Immature natural killer cell (primary cell): ENCODE results near the gene SPAG6. TPM values are rescaled to one million over a fixed set of nuclear protein-coding genes. Genes with fewer than 3 reads are reported as not detected.
A peak's percentile ranks its signal among the peaks of the same experiment; 100 is the strongest.
"Not testable (repeated sequence)": the region's sequence is repeated elsewhere in the genome, so short reads cannot be mapped to it uniquely, and the experiment has no call there.

ENCODE experiments used
- DNase-seq, 3 donors: peaks; one replicate each; pipeline ENCODE4 v3.0.0; 2022; ENCODE audit warnings: mixed read lengths in 1 of 3
- H3K27ac Mint-ChIP-seq, 6 donors: one replicate each; pipeline ENCODE4 v1.8.0; 2020; ENCODE audit warnings: mixed read lengths in 6 of 6, mild to moderate bottlenecking in 5 of 6, inconsistent platforms in 4 of 6, moderate library complexity in 3 of 6
- H3K27me3 Mint-ChIP-seq, 3 donors: one replicate each; pipeline ENCODE4 v1.8.0; 2020 to 2021; ENCODE audit warnings: low read depth in 3 of 3, mild to moderate bottlenecking in 3 of 3, mixed read lengths in 3 of 3, moderate library complexity in 3 of 3, inconsistent platforms in 1 of 3
- H3K36me3 Mint-ChIP-seq, 3 donors: one replicate each; pipeline ENCODE4 v1.8.0; 2020; ENCODE audit warnings: mixed read lengths in 3 of 3, inconsistent platforms in 2 of 3, mild to moderate bottlenecking in 2 of 3
- H3K4me1 Mint-ChIP-seq, 2 donors: one replicate each; pipeline ENCODE4 v1.8.0; 2020; ENCODE audit warnings: inconsistent platforms in 2 of 2, mild to moderate bottlenecking in 2 of 2, mixed read lengths in 2 of 2, moderate library complexity in 1 of 2
- H3K4me3 Mint-ChIP-seq, 5 donors: one replicate each; pipeline ENCODE4 v1.8.0; 2020; ENCODE audit warnings: mild to moderate bottlenecking in 5 of 5, mixed read lengths in 5 of 5, inconsistent platforms in 3 of 5, moderate library complexity in 3 of 5
- H3K9me3 Mint-ChIP-seq, 6 donors: one replicate each; pipeline ENCODE4 v1.8.0; 2020; ENCODE audit warnings: mild to moderate bottlenecking in 6 of 6, mixed read lengths in 6 of 6, inconsistent platforms in 4 of 6, moderate library complexity in 3 of 6
- polyA plus RNA-seq, 3 donors: library from polyadenylated mRNA; unstranded; fragments of 300-500 nt; fragmentation: Illumina TruSeq; gene quantifications; one replicate each; pipeline ENCODE4 v1.2.3, GENCODE V29; 2021

SPAG6 gene
- not detected for polyA plus RNA-seq

DNA sequence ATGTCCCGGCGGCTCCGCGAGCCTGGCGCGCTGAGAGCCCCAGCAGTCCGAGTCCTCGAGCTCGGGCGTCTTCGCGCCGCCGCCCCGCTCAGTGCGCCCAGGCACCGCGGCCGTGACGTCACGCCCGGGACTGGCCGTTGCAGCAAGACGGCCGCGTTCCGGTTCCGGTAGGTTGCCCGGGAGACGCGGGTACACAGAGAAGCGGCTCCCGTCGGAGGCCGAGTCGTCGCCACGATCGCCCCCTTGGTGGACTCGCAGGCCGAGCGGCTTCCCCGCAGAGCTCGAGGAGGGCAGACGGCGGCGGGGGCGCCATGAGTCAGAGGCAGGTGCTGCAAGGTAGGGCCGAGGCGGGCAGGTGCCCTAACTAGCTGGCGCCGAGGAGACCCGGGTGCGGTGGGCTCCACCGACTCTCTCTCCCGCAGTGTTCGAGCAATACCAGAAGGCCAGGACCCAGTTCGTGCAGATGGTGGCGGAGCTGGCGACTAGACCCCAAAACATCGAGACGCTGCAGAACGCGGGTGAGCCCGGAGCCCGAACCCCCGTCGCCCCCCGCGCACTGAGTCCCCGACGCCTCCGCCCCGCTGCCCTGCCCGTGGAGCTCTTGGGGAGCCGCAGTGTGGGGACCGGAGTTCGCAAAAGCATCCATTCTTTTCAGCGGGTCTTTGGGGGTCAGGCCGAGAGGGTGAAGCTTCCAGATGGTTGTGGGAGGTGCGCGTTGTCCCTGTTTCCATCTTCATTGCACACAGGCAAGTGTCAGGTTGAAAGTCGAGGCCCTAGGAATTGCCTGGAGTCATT is at the start of gene SPAG6:
Gene SPAG6 (plus strand): TSS at position 196 of the 795 bp plus-strand sequence. CDS start 116 bp downstream, at position 312.
- Mint-ChIP-seq H3K4me1 (peaks cover 13 to 25% of the 10 kb centered on the region in 2 donors), H3K4me3 (peak within 1 kb of the TSS; percentile 47 to 71 (median 54)), H3K27me3 (peaks cover 40 to 60% (median 54%) of the 10 kb centered on the region in 3 donors), H3K27ac (peak within 1 kb of the TSS in 3 of 6 donors; percentile 56 to 77 (median 67)), H3K36me3 (peaks cover 0 to 5% (median 0%) of the 10 kb centered on the region in 3 donors), H3K9me3 (peaks cover 0 to 14% (median 2%) of the 10 kb centered on the region in 6 donors)
- peak; percentile 66 to 71 (median 70) for DNase-seq

DNA sequence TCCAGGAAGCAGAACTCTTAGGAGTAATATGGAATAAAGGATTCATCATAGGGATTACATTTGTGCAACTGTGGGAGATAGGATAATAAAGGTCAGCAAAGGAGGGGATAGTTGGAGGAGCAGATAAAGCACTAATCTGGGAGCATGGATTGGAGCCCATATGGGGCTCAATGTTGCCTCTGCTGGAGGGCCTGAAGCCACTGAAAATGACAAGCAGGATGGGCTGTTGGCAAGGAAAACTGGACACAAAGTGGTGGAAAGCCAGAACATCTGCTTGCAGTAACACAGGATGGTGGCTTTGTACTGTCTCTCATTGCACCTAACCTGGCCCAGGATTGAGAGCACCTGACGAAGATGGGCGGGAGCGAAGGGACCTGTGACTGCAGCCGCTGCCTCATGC is 44.1 kb upstream of the SPAG6 start:
- no peak overlapping the region for H3K4me3 Mint-ChIP-seq

DNA sequence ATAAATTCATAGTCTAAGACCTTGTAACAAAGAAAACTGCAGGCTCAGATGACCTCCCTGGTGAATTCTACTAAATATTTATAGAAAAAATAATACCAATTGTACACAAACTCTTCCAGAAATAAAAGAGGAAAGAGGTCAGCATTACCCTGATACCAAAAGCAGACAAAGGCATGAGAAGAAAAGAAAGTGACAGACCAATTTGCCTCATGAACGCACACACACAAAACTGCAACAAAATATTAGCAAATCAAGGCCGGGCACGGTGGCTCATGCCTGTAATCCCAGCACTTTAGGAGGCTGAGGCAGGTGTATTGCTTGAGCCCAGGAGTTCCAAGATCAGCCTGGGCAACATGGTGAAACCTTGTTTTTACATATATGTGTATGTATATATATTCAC is 41.8 kb upstream of the SPAG6 start:
- H3K4me3 Mint-ChIP-seq: no peak overlapping the region
- no peak for DNase-seq
- H3K9me3 Mint-ChIP-seq: peaks cover 0 to 2% (median 0%) of the 10 kb centered on the region in 6 donors
- no peaks in the 10 kb centered on the region for H3K4me1 Mint-ChIP-seq
- H3K36me3 Mint-ChIP-seq: no peaks in the 10 kb centered on the region
- H3K27me3 Mint-ChIP-seq: peaks cover 5 to 11% (median 5%) of the 10 kb centered on the region in 3 donors
- no peak overlapping the region for H3K27ac Mint-ChIP-seq

More for the DNA sequence above, 44.1 kb upstream of the SPAG6 start:
- H3K36me3 Mint-ChIP-seq: no peaks in the 10 kb centered on the region
- H3K4me1 Mint-ChIP-seq: no peaks in the 10 kb centered on the region
- peaks cover 5 to 11% (median 11%) of the 10 kb centered on the region in 3 donors for H3K27me3 Mint-ChIP-seq
- no peak for DNase-seq
- H3K27ac Mint-ChIP-seq: no peak overlapping the region
- peaks cover 0 to 2% (median 0%) of the 10 kb centered on the region in 6 donors for H3K9me3 Mint-ChIP-seq

DNA sequence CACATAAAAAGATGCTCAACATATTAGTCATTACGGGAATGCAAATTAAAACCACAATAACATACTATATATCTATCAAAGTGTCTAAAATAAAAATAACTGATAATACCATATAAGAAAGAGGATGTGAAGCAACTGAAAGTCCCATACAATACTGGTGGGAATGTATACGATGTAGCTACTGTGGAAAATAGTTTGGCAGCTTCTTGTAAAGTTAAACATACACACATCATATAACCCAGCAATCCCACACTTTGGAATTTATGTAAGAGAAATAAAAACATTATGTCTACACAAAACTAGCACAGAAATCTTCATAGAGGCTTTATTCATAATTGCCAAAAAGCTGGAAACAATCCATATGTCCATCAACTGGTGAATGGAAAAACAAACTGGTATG is 39.6 kb upstream of the SPAG6 start:
- no peaks in the 10 kb centered on the region for H3K4me1 Mint-ChIP-seq
- H3K4me3 Mint-ChIP-seq: no peak overlapping the region
- no peak overlapping the region for H3K27ac Mint-ChIP-seq
- no peak for DNase-seq
- peaks cover 5 to 10% (median 5%) of the 10 kb centered on the region in 3 donors for H3K27me3 Mint-ChIP-seq
- peaks cover 0 to 2% (median 0%) of the 10 kb centered on the region in 6 donors for H3K9me3 Mint-ChIP-seq
- H3K36me3 Mint-ChIP-seq: no peaks in the 10 kb centered on the region

DNA sequence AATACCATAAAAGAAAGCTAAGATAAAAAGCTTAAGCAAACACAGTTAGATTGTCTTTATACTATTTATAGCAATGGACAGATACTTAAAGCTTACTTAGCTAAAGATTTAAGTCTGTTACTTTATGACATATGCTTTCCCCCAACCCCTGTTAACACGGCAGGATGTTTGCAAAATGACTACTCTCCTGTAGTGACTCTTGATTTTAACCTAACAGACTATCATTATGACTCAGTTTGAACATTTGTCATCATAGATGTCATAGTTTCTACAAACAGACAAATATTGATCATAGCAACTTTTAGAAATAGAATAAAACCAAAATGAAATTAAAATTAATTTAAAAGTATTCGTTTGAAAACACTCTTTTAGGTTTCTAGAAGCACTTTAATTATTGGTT is 36.9 kb upstream of the SPAG6 start:
- Mint-ChIP-seq H3K27ac (no peak overlapping the region), H3K4me1 (no peaks in the 10 kb centered on the region), H3K36me3 (no peaks in the 10 kb centered on the region), H3K4me3 (no peak overlapping the region), H3K27me3 (peaks cover 5 to 9% (median 5%) of the 10 kb centered on the region in 3 donors), H3K9me3 (peaks cover 0 to 2% (median 0%) of the 10 kb centered on the region in 6 donors)
- DNase-seq: no peak

DNA sequence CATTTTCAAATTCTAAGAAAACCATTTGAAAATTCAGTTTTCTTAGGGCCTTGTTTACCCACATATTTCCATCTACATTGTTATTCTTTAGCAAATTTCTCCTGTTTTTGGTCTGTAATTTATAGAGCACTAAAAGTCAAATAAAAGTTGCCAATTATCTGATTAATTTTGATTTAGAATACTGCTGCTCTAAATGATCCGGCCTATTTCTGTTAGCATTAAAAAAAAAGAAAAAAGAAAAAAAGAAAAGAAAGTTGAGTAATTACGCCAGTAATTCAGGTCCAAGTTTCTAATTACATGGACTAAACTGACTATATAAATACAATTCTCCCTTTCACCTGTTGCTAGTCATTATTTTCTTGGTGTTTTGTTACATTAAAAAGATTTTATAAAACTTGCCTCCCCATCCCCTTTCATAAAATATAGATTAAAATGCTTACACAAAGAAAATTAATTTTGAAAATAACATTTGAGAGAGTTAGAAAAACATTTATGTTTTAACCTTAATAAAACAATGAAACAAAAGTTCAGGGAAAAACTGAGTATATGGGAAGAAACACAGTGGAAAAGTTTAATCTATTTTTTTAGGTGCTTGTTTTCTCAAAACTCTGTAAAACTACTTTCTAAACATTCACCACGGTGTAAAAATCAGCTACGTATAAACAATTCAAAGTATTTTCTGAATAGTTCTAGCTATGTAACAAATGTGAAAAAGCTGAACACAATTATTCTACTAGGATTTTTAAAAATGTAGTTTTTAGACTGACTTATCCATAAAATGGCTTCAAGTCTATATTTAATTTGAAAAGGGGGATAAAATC is 35.9 kb upstream of the SPAG6 start:
- no peak overlapping the region for H3K4me3 Mint-ChIP-seq
- no peak overlapping the region for H3K27ac Mint-ChIP-seq
- H3K9me3 Mint-ChIP-seq: no peaks in the 10 kb centered on the region
- no peak for DNase-seq
- no peaks in the 10 kb centered on the region for H3K36me3 Mint-ChIP-seq
- H3K27me3 Mint-ChIP-seq: peaks cover 2 to 6% (median 5%) of the 10 kb centered on the region in 3 donors
- H3K4me1 Mint-ChIP-seq: no peaks in the 10 kb centered on the region

DNA sequence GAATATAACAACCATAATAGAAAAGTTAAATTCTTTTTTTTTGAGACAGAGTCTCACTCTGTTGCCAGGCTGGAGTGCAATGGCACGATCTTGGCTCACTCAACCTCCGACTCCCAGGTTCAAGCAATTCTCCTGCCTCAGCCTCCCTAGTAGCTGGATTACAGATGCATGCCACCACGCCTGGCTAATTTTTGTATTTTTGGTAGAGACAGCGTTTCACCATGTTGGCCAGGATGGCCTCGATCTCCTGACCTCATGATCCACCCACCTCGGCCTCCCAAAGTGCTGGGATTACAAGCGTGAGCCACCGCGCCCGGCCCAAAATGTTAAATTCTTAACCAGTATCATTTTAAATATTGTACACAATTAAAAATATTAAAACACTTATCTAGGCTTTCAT is 35.3 kb upstream of the SPAG6 start:
- not testable (repeated sequence) for DNase-seq, H3K9me3 Mint-ChIP-seq, H3K27me3 Mint-ChIP-seq, H3K36me3 Mint-ChIP-seq, H3K27ac Mint-ChIP-seq, H3K4me3 Mint-ChIP-seq, H3K4me1 Mint-ChIP-seq

DNA sequence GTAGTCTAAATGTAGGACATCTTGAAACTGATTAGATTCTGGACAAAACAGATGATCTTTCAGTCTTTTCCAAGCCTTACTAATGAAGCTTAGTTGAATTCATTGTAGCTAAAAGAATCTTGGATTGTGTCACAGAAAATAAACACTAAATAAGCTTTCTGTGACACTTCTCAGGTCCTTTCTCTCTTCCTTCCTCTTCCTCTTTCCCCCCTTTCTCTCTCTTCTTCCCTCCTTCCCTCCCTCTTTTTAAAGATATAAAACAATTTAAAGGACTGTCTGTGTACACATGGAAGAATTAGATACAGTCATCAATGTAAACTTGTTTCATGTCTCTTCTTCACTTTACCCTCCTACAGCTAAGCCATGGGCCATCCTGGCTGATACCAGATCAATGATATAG is 34.4 kb upstream of the SPAG6 start:
- H3K27ac Mint-ChIP-seq: no peak overlapping the region
- H3K4me3 Mint-ChIP-seq: no peak overlapping the region
- peaks cover 7 to 9% of the 10 kb centered on the region in 2 donors for H3K4me1 Mint-ChIP-seq
- no peak for DNase-seq
- H3K36me3 Mint-ChIP-seq: peaks cover 0 to 4% (median 0%) of the 10 kb centered on the region in 3 donors
- no peaks in the 10 kb centered on the region for H3K9me3 Mint-ChIP-seq
- peaks cover 9 to 10% (median 9%) of the 10 kb centered on the region in 3 donors for H3K27me3 Mint-ChIP-seq

DNA sequence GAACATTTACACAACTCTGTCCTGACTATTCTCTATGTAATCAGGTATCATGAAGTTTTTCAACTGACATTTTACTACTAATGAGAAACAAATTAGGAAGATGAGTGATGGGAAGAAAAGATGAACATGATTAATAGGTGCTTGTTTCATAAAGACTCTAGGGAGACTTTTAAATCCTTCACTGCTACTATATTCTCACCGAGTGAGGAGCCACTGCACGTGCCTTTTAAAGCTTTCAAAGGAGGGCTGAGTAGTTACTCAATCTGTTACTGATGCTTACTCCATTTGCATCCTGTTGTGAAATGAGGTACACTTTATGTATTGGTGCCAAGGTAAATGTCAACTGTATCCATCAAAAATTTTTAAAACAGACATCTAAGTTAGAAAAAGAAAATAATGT is 30.4 kb upstream of the SPAG6 start:
- peaks cover 23 to 43% of the 10 kb centered on the region in 2 donors for H3K4me1 Mint-ChIP-seq
- no peak for DNase-seq

DNA sequence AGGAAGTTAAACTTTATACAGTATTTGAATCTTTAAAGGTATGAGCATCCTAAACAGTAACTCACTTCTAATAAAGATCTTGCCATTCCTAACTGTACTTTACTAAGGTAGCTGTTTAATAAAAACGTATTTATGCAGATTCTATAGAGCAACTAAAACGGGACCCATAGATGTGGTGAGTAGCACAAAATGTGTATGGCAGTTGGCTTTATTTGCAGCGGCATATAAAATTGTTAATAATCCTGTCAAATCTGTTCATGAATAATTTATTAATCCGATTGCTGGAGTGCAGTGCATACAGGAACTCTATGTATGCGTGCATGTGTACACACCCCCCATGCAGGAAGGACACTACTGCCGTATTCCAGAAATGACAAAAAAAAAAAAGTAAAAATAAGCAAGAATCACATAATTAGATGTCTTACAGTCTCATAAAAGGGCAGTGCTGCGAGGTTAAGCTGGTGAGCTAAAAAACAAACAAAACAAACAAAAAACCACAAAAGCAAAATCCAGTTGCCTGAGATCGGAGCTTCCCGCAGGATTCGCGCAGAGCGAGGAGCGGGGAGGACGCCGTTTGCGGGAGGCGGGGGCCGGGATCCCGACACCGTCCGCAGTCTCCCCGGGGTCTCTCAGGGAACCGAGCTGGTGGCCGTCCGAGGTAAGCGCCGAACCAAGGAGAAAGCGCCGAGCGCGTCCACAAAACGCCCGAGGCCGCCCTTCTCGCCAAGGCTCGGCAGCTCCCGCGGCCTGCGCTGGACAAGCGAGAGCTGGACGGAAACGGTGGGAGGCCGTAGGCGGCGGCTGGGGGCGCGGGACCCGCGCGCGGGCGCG is 29.6 kb upstream of the SPAG6 start:
- H3K36me3 Mint-ChIP-seq: peaks cover 0 to 4% (median 0%) of the 10 kb centered on the region in 3 donors
- DNase-seq: peak in 1 of 3 donors; percentile 53
- H3K9me3 Mint-ChIP-seq: peaks cover 0 to 2% (median 0%) of the 10 kb centered on the region in 6 donors
- peaks cover 27 to 49% of the 10 kb centered on the region in 2 donors for H3K4me1 Mint-ChIP-seq
- H3K27me3 Mint-ChIP-seq: peaks cover 8 to 21% (median 20%) of the 10 kb centered on the region in 3 donors
- H3K27ac Mint-ChIP-seq: peak overlapping the region; percentile 85 to 98 (median 92)
- peak overlapping the region; percentile 96 to 99 (median 97) for H3K4me3 Mint-ChIP-seq

More for the DNA sequence above, 30.4 kb upstream of the SPAG6 start:
- Mint-ChIP-seq H3K36me3 (peaks cover 0 to 4% (median 0%) of the 10 kb centered on the region in 3 donors), H3K27me3 (peaks cover 5 to 17% (median 15%) of the 10 kb centered on the region in 3 donors), H3K9me3 (no peaks in the 10 kb centered on the region), H3K4me3 (peak overlapping the region; percentile 96 to 99 (median 97)), H3K27ac (peak overlapping the region in 1 of 6 donors; percentile 97)

DNA sequence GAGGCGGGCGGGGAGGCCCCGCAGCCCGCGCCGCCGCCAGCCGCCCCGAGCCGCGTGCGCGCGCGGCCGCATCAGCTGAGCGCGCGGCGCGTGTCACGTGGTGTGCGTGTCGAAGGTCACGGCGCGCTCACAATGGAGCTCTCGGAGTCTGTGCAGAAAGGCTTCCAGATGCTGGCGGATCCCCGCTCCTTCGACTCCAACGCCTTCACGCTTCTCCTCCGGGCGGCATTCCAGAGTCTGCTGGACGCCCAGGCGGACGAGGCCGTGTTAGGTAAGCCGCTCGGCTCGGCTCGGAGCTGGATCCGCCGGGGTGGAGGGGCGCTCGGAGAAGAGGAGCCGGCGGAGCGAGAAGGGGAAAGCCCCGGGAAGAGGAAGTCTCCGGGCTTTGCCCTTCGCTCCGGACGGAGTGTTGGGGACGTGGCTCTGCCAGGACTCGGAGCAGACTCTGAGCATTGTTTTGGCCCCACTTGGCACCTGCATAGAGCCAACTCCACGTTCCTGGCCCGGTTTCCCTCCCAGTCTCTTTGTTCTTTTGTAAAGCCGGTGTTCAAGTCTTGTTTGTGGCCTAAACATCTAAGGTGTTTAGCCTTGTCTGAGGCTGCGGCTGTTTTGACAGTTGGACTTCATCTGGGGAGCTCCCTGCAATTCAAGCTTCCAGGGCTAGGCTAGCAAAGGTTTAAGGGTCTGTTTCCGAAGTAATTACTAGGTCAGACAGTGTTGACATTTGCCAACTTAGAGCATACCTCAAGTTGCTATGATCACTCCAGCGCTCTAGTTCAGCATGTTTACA is 28.8 kb upstream of the SPAG6 start, which contains the start of gene COMMD3:
Gene COMMD3 (plus strand): TSS at position 103 of the 790 bp plus-strand sequence. CDS start 30 bp downstream, at position 133.
- Mint-ChIP-seq H3K9me3 (peaks cover 0 to 2% (median 0%) of the 10 kb centered on the region in 6 donors), H3K4me1 (peaks cover 27 to 49% of the 10 kb centered on the region in 2 donors), H3K27me3 (peaks cover 12 to 24% (median 21%) of the 10 kb centered on the region in 3 donors), H3K4me3 (peak within 1 kb of the TSS; percentile 96 to 99 (median 97)), H3K27ac (peak within 1 kb of the TSS; percentile 89 to 98 (median 94)), H3K36me3 (peaks cover 0 to 4% (median 0%) of the 10 kb centered on the region in 3 donors)
- peak; percentile 81 to 82 (median 82) for DNase-seq

DNA sequence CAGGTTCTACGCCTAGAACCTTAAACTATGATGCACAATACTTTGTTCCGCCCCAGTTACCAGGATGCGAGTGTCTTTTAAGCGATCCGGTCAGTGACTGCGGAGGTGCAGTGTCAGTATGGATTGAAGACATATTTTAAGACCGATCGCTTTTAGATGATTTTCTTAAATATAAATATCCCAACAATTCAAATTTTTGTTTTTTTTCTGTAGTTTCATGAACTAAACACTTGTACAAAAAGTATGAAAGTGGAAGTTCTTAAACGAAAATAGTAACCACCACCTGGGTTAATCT is 28.3 kb upstream of the SPAG6 start:
- H3K4me1 Mint-ChIP-seq: peaks cover 27 to 49% of the 10 kb centered on the region in 2 donors
- peak overlapping the region; percentile 90 to 92 (median 92) for H3K4me3 Mint-ChIP-seq
- peaks cover 12 to 26% (median 23%) of the 10 kb centered on the region in 3 donors for H3K27me3 Mint-ChIP-seq
- peaks cover 0 to 2% (median 0%) of the 10 kb centered on the region in 6 donors for H3K9me3 Mint-ChIP-seq
- H3K36me3 Mint-ChIP-seq: peaks cover 0 to 4% (median 0%) of the 10 kb centered on the region in 3 donors
- peak overlapping the region; percentile 89 to 96 (median 92) for H3K27ac Mint-ChIP-seq
- DNase-seq: no peak
